ENCODE data around the gene SCAANT1.

The SCAANT1 gene

DNA sequence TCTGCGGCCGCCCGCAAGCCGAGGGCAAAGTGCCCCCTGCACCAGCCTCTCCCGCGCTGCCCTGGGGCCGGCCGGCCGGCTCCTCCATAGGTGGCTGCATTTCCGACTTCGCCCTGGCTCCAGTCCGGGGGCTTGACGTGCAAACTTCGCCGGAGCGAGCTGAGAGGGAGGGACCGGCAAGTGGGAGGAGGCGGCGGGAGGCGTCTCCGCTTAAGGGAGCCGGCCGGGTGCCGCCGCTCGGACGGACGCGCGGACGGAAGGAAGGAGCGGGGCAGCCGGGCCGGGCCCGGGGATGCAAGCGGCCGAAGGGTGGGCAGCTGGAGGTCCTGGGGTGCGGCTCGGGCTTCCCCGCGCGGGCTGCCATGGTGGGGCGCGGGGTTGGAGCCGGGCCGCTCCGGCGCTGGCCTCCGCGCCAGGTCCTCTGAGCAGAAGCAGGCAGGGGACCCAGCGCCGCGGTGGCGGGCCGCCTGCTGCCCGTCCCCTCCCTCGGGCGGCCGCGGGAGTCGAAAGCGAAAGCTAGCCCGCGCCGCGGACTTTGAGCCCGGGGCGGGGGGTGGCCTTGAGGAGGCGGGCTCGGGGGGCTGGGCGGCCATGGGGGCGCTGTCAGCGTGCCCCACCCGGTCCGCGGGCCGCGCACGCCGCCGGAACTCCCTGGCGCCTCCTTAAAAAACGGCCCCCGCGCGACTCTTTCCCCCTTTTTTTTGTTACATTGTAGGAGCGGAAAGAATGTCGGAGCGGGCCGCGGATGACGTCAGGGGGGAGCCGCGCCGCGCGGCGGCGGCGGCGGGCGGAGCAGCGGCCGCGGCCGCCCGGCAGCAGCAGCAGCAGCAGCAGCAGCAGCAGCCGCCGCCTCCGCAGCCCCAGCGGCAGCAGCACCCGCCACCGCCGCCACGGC, at the start of gene SCAANT1:
SCAANT1 (minus strand) TSS at position 511 of the 895 bp plus-strand sequence.
- peak; percentile 62 to 83 for DNase-seq

DNA sequence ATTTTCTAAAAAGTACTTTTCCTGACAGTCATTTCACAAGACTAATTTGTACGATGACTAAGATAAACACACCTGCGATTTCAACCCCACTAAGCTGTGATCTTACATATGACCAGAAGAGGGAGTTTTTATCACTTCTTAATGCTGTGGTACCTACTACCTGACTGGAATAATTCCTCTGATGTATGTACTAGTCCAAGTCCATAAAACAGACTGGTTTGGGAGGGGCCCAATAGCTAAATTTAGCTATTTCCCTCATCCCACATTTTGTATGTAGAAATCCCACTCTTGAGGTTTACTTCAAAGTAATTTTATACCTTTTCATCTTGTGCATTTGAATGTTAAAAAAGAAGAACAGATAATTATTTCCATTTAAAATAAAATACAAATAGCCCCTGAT, 49.7 kb upstream of the SCAANT1 start:
- peak; percentile 33 to 43 for DNase-seq

DNA sequence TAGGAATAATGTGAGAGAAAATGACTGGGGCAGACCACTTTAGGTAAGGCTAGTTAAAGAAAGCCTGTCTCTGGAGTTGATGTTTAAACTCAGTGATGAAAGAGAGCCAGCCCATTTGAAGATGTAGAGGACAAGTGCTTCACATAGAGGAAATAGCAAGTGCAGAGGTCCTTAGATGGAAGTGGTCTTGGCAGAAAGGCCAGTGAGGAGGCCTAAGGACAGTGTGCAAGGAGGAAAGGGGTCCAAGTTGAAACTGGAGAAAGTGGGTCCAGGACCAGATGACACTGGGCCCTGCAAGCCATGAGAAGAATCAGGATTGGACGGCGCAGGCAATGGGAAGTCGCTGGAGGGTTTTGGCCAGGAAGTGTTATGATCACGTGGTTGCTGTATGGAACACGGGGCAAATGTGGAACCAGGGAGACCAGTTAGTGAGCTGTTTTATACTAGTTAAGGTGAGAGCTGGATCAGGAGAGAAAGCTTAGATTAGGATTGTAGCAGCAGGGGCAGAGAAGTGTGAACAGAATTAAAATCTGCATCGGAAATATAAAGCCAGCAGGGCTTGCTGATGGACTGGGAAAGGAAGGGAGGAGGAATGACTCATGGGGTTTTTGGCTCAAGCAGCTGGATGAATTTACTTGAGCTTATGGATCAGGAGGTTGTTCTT, 48.0 kb upstream of the SCAANT1 start:
- peak; percentile 47 to 73 for DNase-seq

DNA sequence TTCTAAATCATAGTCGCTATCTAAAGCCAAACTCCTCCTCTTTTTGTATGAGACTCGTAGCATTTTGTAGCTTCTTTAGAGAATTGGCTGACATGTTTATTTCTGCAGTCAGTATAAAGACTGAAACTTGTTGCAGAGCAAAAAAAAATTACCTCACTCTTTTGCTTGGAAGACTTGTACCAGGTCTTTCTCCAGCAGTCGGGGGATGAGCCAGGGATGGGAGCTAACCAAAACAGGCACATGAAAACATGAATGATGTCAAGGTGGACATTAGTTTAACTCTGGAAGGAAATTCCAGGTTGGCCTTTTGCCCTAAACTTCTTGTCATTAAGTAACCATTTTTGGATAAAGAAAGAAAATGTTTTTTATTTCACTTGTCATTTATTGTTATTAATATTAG, 47.0 kb upstream of the SCAANT1 start:
- no peak for DNase-seq

DNA sequence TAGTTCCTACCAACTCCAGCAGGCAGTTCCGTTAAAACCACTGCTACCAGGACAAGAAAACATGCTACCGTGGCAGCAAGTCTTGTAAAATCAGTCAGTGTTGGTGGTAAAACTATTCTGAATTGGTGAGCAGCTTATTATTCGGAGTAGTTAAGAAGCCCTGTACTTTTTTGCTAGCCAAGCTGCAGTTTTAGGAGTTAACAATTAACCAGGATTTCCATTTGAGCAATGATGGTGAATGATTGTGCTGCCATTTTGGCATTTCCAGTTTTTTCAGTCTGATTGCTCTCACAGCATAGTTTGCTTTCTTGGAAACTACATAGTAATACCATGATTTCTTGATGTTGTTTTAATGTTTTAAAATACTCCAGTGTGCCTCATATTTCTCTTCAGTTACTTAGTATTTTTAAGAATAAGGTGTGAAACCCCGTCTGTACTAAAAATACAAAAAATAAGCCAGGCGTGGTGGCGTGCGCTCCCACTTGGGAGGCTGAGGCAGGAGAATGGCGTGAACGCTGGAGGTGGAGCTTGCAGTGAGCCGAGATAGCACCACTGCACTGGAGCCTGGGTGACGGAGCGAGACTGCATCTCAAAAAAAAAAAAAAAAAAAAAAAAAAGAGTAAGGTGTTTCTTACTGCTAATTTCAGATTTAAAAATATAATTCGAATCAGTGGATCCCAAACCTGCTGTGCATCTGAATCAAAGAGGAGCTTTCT, 43.8 kb upstream of the SCAANT1 start:
- no peak for DNase-seq

DNA sequence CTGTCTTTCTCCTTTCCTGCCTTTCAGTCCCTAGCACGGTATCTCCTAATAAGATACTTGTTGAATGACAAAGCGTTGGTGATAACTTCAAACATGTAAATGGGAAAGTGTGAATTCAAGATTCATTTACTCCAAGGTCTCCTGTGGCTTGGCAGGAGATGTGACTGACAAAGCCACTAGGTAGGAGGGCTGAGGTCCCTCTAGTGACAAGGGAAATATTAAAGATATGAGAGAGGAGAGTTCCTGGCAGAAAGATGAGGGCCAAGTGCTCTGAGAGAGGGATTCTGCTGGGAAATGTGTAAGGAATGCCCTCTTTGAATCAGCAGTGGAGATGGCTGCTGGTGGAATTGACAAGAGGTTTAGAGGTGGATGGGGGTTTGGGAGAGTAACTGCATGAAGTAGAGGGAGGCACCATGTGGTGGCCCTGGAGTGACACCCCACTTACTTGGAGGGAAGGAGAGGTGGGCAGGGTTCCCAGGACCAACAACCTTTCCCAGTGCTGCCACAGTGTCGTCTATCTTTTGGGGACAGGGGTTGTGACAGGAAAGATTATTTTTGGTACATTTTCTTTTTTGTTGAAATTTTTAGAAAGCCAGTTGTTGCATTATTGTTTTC, 43.0 kb upstream of the SCAANT1 start:
- DNase-seq = no peak

DNA sequence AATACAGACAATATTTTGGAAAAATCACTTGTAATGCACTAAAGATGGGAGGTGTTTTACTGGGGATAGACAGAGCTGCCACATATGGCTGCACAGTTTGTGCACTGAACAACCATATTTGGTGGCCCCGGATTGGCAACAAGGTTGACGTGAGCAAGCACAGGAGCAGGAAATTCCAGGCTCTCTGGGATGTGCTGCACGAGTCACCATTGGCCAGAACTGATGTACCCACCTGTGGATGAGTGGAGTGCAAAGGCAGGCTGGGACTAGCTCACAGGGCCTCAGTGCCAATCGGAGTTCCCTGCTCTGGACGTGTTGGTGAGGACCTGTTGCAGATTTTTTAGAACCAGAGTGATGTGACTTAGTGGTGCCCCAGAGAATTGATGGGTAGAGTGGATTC, 42.0 kb upstream of the SCAANT1 start:
- DNase-seq = no peak

DNA sequence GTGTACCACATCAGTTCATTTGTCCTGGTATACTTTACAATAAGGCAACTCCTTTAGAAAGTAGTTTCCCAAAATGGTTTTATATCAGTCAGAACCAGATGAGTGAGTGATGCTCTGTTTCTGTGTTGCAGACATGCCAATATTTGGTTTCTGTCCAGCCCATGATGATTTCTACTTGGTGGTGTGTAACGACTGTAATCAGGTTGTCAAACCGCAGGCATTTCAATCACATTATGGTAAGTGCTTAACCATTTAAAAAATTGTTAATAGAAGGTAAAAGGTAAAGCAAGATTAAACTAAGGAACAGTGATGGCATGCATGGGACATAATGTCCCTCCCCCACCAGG, 40.0 kb upstream of the SCAANT1 start:
- no peak for DNase-seq

DNA sequence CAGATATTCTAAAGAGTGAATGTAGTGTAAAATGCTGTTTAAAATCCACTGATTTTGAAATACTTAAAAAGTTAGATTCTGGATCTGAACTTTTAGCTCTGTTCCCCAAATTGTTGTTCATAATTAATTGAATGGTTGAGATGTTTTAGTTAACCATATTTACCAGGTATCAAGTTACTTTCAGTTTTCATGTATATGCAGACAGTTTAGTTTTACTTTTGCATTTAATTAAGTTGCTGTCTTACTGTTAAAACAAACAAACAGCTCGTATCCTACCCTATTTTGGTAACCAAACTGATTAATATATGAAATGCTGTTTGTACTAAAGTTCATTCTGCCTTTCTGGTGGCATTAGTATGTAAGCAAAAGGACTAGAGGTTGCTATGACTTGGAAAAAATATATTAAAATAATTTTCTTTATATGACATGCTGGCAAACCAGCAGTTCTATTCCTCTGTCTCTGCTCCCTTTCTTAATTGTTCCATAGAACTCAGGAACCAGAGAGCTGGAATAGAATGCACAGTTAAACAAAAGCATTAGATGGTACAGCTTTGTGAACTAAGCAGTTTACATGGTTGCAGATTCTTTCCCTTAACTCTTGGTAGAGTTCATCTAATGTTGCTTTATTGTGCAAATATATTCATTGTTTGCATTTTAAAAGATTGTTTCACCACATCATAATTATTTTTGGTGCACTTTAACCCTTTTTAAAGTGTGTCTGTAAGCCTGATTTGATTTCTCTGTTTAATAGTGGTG, 39.5 kb upstream of the SCAANT1 start:
- no peak for DNase-seq

DNA sequence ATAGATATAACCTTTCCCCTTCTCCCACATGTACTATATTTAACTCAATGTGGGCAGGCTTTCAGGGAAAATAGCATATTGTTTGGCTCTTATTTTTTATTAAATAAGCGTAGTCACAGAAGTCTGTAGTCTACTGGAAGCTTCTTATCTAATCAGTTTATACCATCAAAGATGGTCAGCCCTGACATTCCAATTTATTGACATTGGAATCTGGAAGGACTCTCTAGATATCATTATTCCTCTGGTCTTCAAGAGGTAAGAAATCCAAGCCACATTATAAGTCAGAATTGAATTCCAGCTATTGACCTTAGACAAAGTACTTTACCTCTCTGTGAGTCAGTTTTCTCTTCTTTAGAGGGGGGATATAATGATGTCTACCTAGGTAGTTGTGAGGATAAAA, 38.5 kb upstream of the SCAANT1 start:
- no peak for DNase-seq

DNA sequence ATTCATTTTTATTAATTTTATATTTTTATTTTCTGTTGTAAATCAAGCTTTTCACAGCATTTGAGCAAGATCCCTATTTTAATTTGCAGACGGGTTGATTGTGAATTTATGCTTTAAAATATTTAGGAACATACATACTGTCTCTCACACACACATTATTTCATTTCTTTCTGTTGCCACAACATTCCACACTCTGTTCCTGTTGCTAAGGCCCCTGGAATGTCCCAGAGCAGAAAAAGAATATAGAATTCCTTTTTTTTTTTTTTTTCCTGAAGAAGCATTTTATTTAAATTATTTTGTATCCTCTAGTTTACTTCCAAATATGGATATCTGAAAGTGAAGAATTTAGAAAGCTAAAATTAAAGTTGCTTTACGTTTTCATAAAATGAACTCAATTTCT, 36.8 kb upstream of the SCAANT1 start:
- DNase-seq = no peak

DNA sequence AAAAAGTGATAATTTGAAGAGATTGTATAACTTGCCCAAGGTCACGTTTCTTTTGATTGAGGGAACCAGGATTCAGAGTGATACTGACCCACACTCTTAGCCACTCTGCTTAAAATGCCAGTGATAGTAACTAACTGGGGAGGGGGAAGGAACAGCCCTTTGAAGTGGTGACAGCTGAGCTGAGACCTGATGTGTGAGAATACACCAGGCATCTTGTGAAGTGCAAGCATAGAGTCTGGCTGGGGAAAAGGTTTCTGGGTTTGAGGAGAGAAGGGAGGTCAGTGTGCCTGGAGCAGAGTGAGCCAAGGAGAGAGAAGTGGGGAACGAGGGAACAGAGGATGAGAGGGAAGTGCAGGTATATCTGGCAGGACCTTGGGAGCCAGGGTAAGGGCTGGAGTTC, 35.4 kb upstream of the SCAANT1 start:
- no peak for DNase-seq

DNA sequence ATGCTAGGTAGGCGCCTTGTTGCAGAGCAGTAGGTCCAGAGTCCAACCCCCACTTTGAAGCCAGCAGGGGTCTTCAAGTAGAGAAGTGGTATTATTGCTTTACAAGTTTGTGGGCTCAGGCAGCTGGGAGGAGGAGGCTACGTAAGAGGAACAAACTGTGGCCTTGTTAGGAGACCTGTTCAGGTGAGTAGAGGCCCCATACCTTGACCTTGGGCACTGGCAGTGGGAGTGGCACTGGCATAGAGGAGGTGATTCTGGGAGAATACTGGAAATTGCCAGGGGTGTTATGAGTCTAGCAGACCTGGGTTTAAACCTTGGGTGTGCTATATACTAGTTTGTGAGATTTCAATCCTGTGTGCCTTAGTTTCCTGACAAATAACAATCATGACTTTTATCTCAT, 34.6 kb upstream of the SCAANT1 start:
- DNase-seq = no peak

DNA sequence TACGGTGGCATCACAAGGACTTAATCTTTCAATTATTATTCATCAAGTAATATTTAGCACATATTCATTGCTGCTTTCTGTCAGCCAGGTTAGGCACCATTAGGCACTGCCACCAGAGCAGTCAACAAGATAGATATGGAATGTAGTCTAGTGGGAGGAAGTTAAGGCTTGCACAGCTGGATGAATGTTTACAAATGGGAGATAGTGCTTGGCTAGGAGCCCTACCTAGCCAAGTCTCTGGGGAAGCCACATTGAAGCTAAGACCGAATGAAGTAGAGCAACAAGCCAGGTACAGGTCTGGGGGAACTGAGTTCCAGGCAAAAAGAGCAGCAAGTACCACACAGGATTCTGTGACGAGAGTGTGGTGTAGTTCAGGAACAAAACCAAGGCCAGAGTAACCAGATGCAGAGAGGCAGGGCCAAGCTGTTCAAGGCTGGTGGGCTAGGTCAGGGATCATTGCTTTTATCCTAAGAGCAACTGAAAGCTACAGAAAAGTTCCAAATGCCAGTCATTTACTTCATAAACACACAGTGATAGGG, 33.4 kb upstream of the SCAANT1 start:
- DNase-seq = peak in 1 of 2 experiments; percentile 3

DNA sequence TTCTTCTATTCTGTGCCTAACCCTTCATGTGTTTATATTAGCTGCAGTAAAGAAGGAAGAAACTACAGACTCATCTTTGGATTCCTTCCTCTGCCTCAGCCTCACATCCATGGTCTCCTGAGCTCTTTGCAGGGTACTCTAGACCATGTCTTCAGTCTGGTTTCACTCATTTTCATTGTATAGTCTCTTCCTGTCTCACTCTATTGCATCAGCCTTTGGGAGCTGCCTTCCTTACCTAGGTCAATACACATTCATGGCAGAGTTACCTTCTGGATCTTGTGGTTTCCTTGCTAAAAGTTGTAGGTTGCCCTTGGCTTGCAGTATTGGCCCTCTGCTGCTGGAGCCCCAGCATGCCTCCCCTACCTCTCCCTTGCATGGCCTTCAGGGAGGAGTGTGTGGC, 31.5 kb upstream of the SCAANT1 start:
- DNase-seq = no peak

DNA sequence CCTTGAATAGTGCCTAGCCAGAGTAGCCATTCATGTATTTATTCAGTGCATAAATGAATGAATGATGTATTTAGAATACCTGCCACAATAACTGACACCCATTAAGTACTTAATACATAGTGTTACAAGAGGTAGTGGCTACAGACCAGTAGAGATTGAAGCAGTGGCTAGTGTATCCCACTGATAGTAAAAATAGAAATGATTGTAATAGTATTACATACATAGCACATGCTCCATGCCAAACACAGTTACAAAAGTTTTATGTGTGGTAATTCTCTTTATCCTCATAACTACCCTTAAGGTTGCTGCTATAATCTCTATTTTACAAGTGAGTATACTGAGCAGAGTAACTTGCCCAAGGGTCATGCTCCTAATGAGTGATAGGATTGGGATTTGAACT, 30.3 kb upstream of the SCAANT1 start:
- DNase-seq = no peak

DNA sequence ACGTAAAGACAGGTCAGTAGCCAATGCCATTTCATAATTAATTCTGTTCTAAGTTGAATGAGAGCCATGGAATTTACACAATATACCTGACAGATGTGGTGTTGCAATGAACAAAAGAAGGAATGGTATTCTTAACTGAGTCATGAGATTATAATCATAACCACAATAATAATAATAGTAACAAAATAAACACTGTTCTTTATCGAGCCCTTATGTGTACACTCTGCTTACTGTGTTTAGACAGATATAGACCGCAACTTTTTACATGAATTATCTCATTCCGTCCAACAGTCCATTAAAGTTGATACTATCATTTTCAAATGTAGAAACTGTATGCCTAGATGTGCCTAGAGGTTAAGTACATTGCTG, 28.2 kb upstream of the SCAANT1 start:
- no peak for DNase-seq

DNA sequence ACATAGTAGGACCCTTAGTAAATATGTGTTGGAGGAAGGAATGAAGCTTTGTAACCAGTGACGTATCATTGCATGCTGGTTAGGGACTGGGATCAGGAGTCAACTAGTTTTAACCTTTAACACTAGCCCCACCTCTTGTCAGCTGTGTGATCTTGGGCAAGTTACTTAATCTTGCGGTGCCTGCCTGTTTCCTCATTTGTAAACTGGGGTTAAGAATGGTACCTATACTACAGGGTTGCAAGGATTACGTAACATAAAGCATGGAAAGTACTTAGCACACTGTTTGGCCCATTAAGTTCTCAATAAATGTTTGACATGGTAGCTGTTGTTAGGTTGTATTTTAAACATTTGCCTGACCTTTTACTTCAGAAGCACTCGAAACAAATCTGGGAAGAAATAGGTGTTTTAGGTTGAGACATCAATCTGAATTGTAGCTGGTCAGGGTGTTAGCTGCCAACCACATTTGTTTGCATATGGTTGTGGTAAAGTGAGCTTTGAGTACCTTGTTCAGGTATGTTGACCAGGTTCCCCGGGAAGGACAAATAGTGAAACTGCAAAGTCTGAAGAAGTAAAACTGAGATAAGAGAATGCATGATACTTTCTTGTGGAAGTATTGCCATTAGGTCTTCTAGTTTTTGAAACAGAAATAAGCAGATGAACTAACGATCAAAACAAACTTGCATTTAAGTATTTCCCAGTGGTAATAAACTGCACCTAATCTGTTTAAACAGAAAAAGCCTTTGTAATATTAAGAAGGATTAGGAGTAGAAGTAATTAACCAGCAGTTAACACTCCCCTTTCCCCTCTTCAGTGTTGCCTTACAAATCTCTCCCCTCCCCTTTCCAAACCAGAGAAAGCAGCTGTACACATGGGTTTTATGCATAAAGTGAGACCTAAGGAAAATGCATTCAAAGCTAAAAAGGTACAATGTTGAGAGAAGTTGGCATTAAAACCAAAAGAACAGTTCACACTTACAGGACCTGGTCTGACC, 25.8 kb upstream of the SCAANT1 start:
- DNase-seq = no peak

DNA sequence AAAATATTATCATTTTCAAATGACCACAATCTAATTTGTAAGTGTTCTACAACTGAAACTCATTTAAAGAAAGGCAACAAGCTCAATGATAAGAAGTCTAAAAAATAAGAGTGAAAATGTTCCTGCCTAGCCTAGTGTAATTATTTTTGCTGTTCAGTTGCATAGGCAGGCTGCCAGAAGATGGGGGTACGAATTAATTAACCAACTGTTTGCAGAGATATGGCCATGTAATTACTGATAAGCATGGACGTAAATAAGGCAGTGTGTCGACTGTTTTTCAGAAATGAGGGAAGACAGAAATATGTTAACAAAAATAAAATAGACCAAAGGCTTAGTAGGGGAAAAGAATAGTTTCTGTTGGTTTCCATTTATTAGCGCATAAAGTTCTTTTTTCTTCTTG, 24.7 kb upstream of the SCAANT1 start:
- no peak for DNase-seq

DNA sequence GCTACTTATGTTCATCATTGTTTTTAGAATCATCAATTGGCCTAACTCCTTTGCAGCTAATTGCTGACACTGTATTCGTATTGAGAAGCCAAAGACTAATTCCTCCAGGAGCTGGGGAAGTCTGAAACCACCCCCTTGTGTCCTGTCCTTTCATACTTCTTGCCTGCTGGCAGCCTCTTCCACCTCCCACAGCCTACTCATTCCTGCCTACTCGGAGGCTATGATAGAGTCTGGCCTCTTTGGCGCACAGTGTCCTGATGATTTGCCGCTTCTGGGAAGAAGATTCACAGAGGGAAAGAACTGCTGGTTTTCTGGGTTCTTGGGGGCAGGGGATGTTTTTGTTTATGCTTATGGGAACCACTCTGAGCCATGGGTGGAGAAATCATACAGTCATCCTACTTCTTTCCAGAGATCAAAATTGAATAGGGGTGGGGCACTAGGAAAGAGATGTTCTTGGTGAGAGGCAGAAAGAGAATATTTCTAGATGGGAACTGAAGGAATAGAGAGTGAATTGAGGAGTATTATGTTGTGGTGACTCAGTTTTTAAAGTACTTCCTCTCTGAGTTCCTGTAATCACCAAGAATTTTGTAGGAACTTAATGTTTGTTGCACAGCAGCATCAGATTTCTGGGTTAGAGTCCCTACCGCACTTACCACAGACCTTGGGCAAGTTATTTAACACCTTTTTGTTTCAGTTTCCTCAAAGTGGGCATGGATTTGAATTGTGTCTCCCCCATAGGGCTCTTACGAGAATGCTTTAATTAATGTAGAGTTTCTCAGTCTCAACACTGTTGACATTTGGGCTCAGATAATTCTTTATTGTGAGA, 22.1 kb upstream of the SCAANT1 start:
- DNase-seq = no peak
